Measurements from ENCODE around the gene TPSB2.

TPSB2 gene

DNA sequence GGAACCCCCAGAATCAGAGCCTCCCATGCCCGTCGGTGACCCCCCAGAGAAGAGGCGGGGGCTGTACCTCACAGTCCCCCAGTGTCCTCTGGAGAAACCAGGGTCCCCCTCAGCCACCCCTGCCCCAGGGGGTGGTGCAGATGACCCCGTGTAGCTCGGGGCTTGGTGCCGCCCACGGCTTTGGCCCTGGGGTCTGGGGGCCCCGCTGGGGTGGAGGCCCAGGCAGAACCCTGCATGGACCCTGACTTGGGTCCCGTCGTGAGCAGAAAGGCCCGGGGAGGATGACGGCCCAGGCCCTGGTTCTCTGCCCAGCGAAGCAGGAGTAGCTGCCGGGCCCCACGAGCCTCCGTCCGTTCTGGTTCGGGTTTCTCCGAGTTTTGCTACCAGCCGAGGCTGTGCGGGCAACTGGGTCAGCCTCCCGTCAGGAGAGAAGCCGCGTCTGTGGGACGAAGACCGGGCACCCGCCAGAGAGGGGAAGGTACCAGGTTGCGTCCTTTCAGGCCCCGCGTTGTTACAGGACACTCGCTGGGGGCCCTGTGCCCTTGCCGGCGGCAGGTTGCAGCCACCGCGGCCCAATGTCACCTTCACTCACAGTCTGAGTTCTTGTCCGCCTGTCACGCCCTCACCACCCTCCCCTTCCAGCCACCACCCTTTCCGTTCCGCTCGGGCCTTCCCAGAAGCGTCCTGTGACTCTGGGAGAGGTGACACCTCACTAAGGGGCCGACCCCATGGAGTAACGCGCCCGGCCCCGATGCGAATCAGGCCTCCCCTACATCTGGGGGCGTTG, 8.9 kb downstream of the TPSB2 start:
- no peak for ATAC-seq
- no peaks in the 10 kb centered on the region for H3K36me3 Mint-ChIP-seq

GRCh38 chr16:1220098-1220728, 9.8 kb downstream of the TPSB2 start:
- H3K36me3 Mint-ChIP-seq, result no peaks in the 10 kb centered on the region

More for the DNA sequence above, 8.9 kb downstream of the TPSB2 start:
- Mint-ChIP-seq H3K27ac (no peak overlapping the region), H3K4me1 (no peaks in the 10 kb centered on the region), H3K9me3 (no peaks in the 10 kb centered on the region), H3K4me3 (no peak overlapping the region)
- DNase-seq (ENCODE audit: low spot score in 2 of 2), result no peak

GRCh38 chr16:1218930-1219611, 10.9 kb downstream of the TPSB2 start:
- ATAC-seq (no peak), DNase-seq (ENCODE audit: low spot score in 2 of 2) (no peak)
- no peaks in the 10 kb centered on the region for H3K4me1 Mint-ChIP-seq
- H3K27ac Mint-ChIP-seq, result no peak overlapping the region
- H3K4me3 Mint-ChIP-seq, result no peak overlapping the region
- no peaks in the 10 kb centered on the region for H3K9me3 Mint-ChIP-seq
- no peaks in the 10 kb centered on the region for H3K36me3 Mint-ChIP-seq

More at GRCh38 chr16:1220098-1220728, 9.8 kb downstream of the TPSB2 start:
- no peaks in the 10 kb centered on the region for H3K4me1 Mint-ChIP-seq
- no peak overlapping the region for H3K4me3 Mint-ChIP-seq
- H3K9me3 Mint-ChIP-seq, result no peaks in the 10 kb centered on the region
- H3K27ac Mint-ChIP-seq, result no peak overlapping the region
- DNase-seq (ENCODE audit: low spot score in 2 of 2) (no peak), ATAC-seq (no peak)

DNA sequence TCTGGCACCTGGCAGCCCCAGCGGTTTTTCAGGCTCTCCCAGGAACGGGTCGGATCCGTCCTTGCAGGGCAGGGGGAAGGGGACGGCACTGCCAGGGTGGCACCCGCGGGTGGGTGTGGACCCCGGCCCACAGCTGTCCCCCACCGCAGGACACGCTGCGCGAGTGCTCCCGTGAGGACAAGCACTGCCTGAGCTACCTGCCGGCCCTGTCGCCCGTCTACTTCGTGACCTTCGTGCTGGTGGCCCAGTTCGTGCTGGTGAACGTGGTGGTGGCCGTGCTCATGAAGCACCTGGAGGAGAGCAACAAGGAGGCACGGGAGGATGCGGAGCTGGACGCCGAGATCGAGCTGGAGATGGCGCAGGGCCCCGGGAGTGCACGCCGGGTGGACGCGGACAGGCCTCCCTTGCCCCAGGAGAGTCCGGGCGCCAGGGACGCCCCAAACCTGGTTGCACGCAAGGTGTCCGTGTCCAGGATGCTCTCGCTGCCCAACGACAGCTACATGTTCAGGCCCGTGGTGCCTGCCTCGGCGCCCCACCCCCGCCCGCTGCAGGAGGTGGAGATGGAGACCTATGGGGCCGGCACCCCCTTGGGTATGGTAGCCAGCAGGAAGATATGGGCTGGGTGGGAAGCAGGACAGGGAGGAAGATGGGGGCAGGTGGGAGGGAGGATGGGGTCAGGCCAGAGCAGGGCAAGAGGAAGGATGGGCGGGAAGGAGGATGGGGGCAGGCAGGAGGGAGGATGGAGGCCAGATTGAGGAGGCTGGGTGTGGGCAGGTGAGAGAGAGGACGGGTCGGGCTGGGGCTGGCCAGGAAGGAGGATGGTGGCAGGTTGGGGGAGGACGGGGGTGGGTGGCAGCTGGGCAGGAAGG, 11.7 kb downstream of the TPSB2 start:
- DNase-seq (ENCODE audit: low spot score in 2 of 2) (no peak), ATAC-seq (no peak)
- H3K4me1 Mint-ChIP-seq, result no peaks in the 10 kb centered on the region
- no peaks in the 10 kb centered on the region for H3K36me3 Mint-ChIP-seq
- no peak overlapping the region for H3K27ac Mint-ChIP-seq
- no peaks in the 10 kb centered on the region for H3K9me3 Mint-ChIP-seq
- H3K4me3 Mint-ChIP-seq, result no peak overlapping the region

GRCh38 chr16:1217526-1217925, 12.5 kb downstream of the TPSB2 start:
- Mint-ChIP-seq H3K27ac (no peak overlapping the region), H3K9me3 (no peaks in the 10 kb centered on the region), H3K4me3 (no peak overlapping the region), H3K36me3 (no peaks in the 10 kb centered on the region), H3K4me1 (no peaks in the 10 kb centered on the region)
- ATAC-seq, result no peak
- no peak for DNase-seq (ENCODE audit: low spot score in 2 of 2)

GRCh38 chr16:1216681-1217400, 13.1 kb downstream of the TPSB2 start:
- H3K4me3 Mint-ChIP-seq, result no peak overlapping the region

DNA sequence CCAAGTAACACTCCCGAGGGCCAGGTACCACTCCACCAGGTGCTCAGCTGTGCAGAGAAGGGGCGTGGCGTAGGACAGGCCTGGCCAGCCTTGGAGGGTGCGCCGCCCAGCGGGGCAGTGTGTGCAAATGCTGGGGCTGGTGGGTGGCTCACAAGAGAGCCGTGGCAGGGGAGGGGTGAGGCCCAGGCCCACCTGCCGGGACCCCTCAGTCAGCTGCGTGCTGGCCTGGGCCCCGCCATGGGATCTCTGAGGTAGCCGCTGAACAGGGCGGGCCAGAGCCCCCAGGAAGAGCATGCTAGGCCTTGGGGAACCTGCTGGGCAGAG, 13.7 kb downstream of the TPSB2 start:
- no peak for ATAC-seq
- no peak overlapping the region for H3K4me3 Mint-ChIP-seq

More at GRCh38 chr16:1216681-1217400, 13.1 kb downstream of the TPSB2 start:
- H3K36me3 Mint-ChIP-seq, result no peaks in the 10 kb centered on the region
- ATAC-seq (no peak), DNase-seq (ENCODE audit: low spot score in 2 of 2) (no peak)
- no peak overlapping the region for H3K27ac Mint-ChIP-seq
- H3K9me3 Mint-ChIP-seq, result no peaks in the 10 kb centered on the region
- H3K4me1 Mint-ChIP-seq, result no peaks in the 10 kb centered on the region

DNA sequence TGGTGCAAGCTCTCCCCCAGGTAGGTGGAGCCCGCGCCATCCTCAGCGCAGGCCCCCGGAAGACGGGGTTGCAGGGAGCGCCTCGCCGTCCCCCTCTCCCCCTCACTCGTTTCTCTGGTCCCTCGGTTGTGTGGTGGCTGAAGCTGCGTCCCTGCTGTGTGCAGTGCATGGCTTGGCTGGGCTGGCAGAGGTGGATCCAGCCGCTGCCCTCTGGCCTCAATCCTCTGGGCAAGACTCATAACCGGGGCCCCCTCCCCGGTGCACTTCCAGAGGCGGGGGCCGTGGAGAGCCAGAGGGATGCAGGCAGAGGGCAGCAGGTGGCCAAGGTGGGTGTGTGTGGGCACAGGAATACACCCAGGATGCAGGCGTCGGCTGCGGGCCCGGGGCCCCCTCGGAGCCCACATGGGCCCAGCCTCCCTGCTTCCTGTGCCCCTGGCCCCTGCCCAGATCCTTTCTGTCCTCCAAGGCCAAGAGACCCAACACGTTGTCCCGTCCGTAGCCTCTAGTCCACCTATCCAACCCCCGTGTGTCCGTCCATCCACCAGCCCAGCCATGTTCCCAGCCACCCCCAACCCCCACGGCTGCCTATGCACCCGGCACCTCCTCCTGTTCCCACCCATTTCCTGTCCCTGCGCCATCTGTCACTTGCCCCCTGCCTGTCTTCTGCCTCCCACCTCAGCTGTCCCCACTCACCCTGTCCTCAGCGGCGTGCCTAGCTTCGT, 14.2 kb downstream of the TPSB2 start:
- H3K36me3 Mint-ChIP-seq, result no peaks in the 10 kb centered on the region
- ATAC-seq, result no peak
- no peaks in the 10 kb centered on the region for H3K9me3 Mint-ChIP-seq
- no peaks in the 10 kb centered on the region for H3K4me1 Mint-ChIP-seq
- H3K27ac Mint-ChIP-seq, result no peak overlapping the region
- no peak for DNase-seq (ENCODE audit: low spot score in 2 of 2)
- no peak overlapping the region for H3K4me3 Mint-ChIP-seq

More for the DNA sequence above, 13.7 kb downstream of the TPSB2 start:
- DNase-seq (ENCODE audit: low spot score in 2 of 2), result no peak
- Mint-ChIP-seq H3K36me3 (no peaks in the 10 kb centered on the region), H3K27ac (no peak overlapping the region), H3K9me3 (no peaks in the 10 kb centered on the region), H3K4me1 (no peaks in the 10 kb centered on the region)

DNA sequence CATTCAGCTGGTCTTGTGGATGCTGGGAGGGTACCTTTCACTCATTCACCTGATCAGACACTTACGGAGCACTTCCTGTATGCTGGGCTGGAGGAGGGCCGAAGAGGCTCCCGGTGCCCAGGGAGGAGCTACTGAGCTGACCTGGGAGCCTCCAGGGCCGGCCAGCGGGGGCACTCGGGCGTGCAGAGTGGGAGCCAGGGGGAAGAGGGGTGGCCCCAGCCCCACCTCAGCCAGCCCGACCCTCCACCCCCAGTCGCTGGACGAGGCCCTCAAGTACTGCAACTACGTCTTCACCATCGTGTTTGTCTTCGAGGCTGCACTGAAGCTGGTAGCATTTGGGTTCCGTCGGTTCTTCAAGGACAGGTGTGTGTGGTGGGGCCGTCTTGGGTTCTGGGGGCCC, 15.3 kb downstream of the TPSB2 start:
- DNase-seq (ENCODE audit: low spot score in 2 of 2), result no peak
- Mint-ChIP-seq H3K9me3 (no peaks in the 10 kb centered on the region), H3K27ac (no peak overlapping the region), H3K4me3 (no peak overlapping the region), H3K4me1 (no peaks in the 10 kb centered on the region), H3K36me3 (no peaks in the 10 kb centered on the region)
- no peak for ATAC-seq

- no peak overlapping the region for H3K27ac Mint-ChIP-seq
Measured at GRCh38 chr16:1213796-1214372, 16.1 kb downstream of the TPSB2 start.

DNA sequence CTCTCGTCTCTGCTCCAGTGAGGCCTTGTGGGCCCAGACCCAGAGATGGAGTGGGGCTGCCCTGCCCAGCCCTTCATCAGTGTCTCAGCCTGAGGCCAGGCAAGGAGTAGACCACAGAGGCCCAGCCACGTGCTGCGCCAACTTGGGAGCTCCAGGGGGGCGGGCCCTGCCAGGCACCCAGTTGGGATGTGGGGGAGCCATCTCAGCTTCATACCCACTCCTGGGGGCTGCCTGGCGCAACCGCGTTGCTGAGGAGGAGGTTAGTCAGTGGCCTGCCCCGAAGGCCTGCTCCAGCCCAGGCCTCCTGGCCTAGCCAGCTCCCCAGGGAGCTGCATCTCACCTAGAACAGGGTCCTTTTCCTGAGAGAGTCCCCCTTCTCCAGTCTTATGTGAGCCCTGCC, 16.8 kb downstream of the TPSB2 start:
- no peak for DNase-seq (ENCODE audit: low spot score in 2 of 2)
- Mint-ChIP-seq H3K9me3 (no peaks in the 10 kb centered on the region), H3K4me1 (no peaks in the 10 kb centered on the region), H3K36me3 (no peaks in the 10 kb centered on the region), H3K27ac (no peak overlapping the region), H3K4me3 (no peak overlapping the region)
- no peak for ATAC-seq

More at GRCh38 chr16:1213796-1214372, 16.1 kb downstream of the TPSB2 start:
- H3K9me3 Mint-ChIP-seq, result no peaks in the 10 kb centered on the region
- no peak for DNase-seq (ENCODE audit: low spot score in 2 of 2)
- H3K4me3 Mint-ChIP-seq, result no peak overlapping the region
- no peaks in the 10 kb centered on the region for H3K4me1 Mint-ChIP-seq
- H3K36me3 Mint-ChIP-seq, result no peaks in the 10 kb centered on the region
- ATAC-seq, result no peak

DNA sequence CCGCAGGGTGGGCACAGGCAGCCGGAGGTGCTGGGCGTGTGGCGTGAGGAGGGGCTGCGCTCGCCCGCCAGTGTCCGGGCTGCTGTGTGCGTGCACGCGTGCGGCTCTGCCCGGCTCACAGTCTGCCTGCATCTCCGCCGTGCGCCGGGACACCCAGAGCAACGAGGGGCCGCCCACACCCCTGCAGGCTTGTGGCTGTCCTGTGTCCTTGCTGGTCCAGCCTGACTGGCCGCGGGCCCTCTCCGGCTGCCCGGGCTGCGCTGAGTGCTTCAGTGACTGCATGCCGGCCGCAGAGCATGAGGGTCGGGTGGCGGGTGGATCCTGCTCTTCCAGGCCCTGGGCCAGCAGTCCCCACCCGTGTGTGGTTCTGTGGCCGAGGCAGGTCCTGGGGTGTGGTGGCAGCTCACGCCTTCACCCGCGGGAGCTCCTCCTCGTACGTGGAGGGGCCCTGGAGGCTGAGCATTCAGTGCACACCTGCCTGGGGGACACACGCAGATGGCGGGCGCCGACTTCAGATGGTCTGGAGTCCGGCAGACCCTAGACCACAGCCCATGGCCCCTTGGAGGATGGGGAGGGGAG, 17.3 kb downstream of the TPSB2 start:
- no peaks in the 10 kb centered on the region for H3K9me3 Mint-ChIP-seq
- H3K36me3 Mint-ChIP-seq, result no peaks in the 10 kb centered on the region
- no peak overlapping the region for H3K4me3 Mint-ChIP-seq
- DNase-seq (ENCODE audit: low spot score in 2 of 2) (no peak), ATAC-seq (no peak)
- H3K27ac Mint-ChIP-seq, result no peak overlapping the region
- no peaks in the 10 kb centered on the region for H3K4me1 Mint-ChIP-seq

- no peak for DNase-seq (ENCODE audit: low spot score in 2 of 2)
- H3K27ac Mint-ChIP-seq, result no peak overlapping the region
- H3K4me1 Mint-ChIP-seq, result no peaks in the 10 kb centered on the region
- H3K36me3 Mint-ChIP-seq, result no peaks in the 10 kb centered on the region
- ATAC-seq, result no peak
- H3K9me3 Mint-ChIP-seq, result no peaks in the 10 kb centered on the region
- no peak overlapping the region for H3K4me3 Mint-ChIP-seq
Measured at GRCh38 chr16:1211451-1212268, 18.3 kb downstream of the TPSB2 start.
